Activated CD4-positive, alpha-beta T cell treated with anti-CD3 and anti-CD28 coated beads for 48 hours (primary cell): ENCODE results near the gene UCKL1.
"Not testable (repeated sequence)": the region's sequence is repeated elsewhere in the genome, so short reads cannot be mapped to it uniquely, and the experiment has no call there.

ENCODE experiments used
- DNase-seq: peaks from one replicate; pipeline ENCODE4 v3.0.0-alpha.2; 2020

Gene UCKL1

GRCh38 chr20:63955827-63956663 lies at the start of gene UCKL1:
UCKL1 (minus strand) TSS chr20:63956416; CDS start chr20:63956372, 44 bp downstream.
- peak; percentile 93 for DNase-seq

GRCh38 chr20:64005394-64005793 lies 49.2 kb upstream of the UCKL1 start:
- DNase-seq = no peak

GRCh38 chr20:64003960-64004725 lies 47.9 kb upstream of the UCKL1 start:
- DNase-seq = no peak

GRCh38 chr20:64001607-64002011 lies 45.4 kb upstream of the UCKL1 start:
- DNase-seq = no peak

- no peak for DNase-seq
Measured at GRCh38 chr20:64000906-64001305, 44.7 kb upstream of the UCKL1 start.

- no peak for DNase-seq
Measured at GRCh38 chr20:63982937-63983336, 26.7 kb upstream of the UCKL1 start.

- DNase-seq = peak; percentile 97
Measured at GRCh38 chr20:63980806-63981728, 24.9 kb upstream of the UCKL1 start, which contains the start of gene PRPF6. PRPF6 (plus strand) TSS chr20:63981132; CDS start chr20:63981246, 114 bp downstream.

GRCh38 chr20:63980317-63980805 lies 24.1 kb upstream of the UCKL1 start:
- peak; percentile 56 for DNase-seq

GRCh38 chr20:63979557-63980316 lies 23.5 kb upstream of the UCKL1 start, which contains the start of gene SAMD10:
SAMD10 (minus strand) TSS chr20:63979642; CDS start chr20:63979467, 175 bp downstream.
- peak; percentile 90 for DNase-seq

GRCh38 chr20:63979229-63979556 lies 23.0 kb upstream of the UCKL1 start:
- DNase-seq = no peak

GRCh38 chr20:63978319-63979228 lies 22.4 kb upstream of the UCKL1 start:
- peak; percentile 75 for DNase-seq

- DNase-seq = peak; percentile 70
Measured at GRCh38 chr20:63977739-63978276, 21.6 kb upstream of the UCKL1 start.

- no peak for DNase-seq
Measured at GRCh38 chr20:63976980-63977738, 20.9 kb upstream of the UCKL1 start.

- not testable (repeated sequence) for DNase-seq
Measured at GRCh38 chr20:63976511-63976910, 20.3 kb upstream of the UCKL1 start.

- DNase-seq = no peak
Measured at GRCh38 chr20:63974402-63975200, 18.4 kb upstream of the UCKL1 start.

- peak; percentile 83 for DNase-seq
Measured at GRCh38 chr20:63973636-63974401, 17.6 kb upstream of the UCKL1 start.

- no peak for DNase-seq
Measured at GRCh38 chr20:63973160-63973479, 16.9 kb upstream of the UCKL1 start.
